GM23248 (cell line): ENCODE data around the gene NQO2.
"Not testable (repeated sequence)": the region's sequence is repeated elsewhere in the genome, so short reads cannot be mapped to it uniquely, and the experiment has no call there.

Source experiments
- EZH2 ChIP-seq: fragments of 200-600 bp; sonication (generic); IDR thresholded peaks from 2 replicates; pipeline ENCODE4 v1.6.1; 2018; ENCODE audit warnings: antibody characterized with exemption, mild to moderate bottlenecking; ENCODE audit not compliant: insufficient read depth, poor library complexity, severe bottlenecking
- EZH2phosphoT487 ChIP-seq: fragments of 200-600 bp; sonication (generic); IDR thresholded peaks from 2 replicates; pipeline ENCODE4 v1.6.1; 2018; ENCODE audit warnings: antibody characterized with exemption, moderate library complexity, mild to moderate bottlenecking, low read depth; ENCODE audit not compliant: insufficient read depth

DNA sequence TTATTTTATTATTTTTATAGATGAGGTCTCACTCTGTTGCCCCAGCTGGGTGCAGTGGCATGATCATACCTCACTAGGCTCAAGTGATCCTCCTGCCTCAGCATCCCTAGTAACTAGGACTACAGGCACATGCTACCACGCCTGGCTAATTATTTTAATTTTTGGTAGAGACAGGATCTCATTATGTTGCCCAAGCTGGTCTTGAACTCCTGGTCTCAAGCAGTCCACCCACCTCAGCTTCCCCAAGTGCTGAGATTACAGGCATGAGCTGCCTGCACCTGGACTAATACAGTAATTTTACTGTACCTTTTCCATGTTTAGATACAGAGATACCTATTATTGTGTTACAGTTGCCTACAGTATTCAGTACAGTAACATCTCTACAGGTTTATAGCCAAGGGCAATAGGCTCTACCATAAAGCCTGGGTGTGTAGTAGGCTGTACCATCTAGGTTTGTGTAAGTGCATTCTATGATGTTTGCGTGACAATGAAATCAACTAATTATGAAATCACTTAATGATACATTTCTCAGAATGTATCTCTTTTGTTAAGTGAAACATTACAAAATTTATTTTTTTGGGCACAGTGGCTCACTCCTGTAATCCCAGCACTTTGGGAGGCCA lies 21.4 kb downstream of the NQO2 start:
- not testable (repeated sequence) for TF ChIP-seq EZH2, EZH2phosphoT487
